Gastrocnemius medialis (tissue), 4 donors: ENCODE data around the gene MEF2D.

ENCODE experiments used
- POLR2A ChIP-seq, 2 donors: fragments of 450-650 bp; IDR thresholded peaks; one replicate each; pipeline ENCODE4 v1.6.1; 2017; ENCODE audit warnings: antibody characterized with exemption in 2 of 2, mild to moderate bottlenecking in 2 of 2, moderate library complexity in 2 of 2
- TF ChIP-seq, protein P1 (sequence below), 5 experiments: fragments of 450-650 bp in 3 of 5; fragments of 200-600 bp in 2 of 5; sonication (generic) in 2 of 5; IDR thresholded peaks in 4 of 5; conservative IDR thresholded peaks in 1 of 5; 1 replicate in 4 of 5; 2 replicates in 1 of 5; pipeline ENCODE4 v1.5.1; 2016 to 2019; ENCODE audit warnings: antibody characterized with exemption in 5 of 5, mild to moderate bottlenecking in 3 of 5, moderate library complexity in 3 of 5

- TF ChIP-seq, protein P1, sequence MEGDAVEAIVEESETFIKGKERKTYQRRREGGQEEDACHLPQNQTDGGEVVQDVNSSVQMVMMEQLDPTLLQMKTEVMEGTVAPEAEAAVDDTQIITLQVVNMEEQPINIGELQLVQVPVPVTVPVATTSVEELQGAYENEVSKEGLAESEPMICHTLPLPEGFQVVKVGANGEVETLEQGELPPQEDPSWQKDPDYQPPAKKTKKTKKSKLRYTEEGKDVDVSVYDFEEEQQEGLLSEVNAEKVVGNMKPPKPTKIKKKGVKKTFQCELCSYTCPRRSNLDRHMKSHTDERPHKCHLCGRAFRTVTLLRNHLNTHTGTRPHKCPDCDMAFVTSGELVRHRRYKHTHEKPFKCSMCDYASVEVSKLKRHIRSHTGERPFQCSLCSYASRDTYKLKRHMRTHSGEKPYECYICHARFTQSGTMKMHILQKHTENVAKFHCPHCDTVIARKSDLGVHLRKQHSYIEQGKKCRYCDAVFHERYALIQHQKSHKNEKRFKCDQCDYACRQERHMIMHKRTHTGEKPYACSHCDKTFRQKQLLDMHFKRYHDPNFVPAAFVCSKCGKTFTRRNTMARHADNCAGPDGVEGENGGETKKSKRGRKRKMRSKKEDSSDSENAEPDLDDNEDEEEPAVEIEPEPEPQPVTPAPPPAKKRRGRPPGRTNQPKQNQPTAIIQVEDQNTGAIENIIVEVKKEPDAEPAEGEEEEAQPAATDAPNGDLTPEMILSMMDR (IDR thresholded peaks at IDR 0.05 in 4 of 5, conservative IDR thresholded peaks at IDR 0.05 in 1 of 5) = no peak
- no peak for TF ChIP-seq POLR2A (IDR thresholded peaks at IDR 0.05)
These were observed 86.0 kb downstream of the MEF2D start for GRCh38 chr1:156414461-156415064.
